GM12891 (cell line): ENCODE results near the gene INSRR.

Source experiments
- DNase-seq: peaks from one replicate; pipeline ENCODE4 v3.0.0; 2011; ENCODE audit warnings: low spot score; ENCODE audit not compliant: insufficient read length
- FAIRE-seq: peaks from 2 replicates; lab custom pipeline; 2011; peaks lifted over from hg19 to GRCh38; lab: Jason Lieb, UNC
- PAX5 ChIP-seq: IDR thresholded peaks from 2 replicates; pipeline ENCODE4 v1.6.1; 2011; ENCODE audit warnings: low read length, moderate library complexity, mild to moderate bottlenecking; ENCODE audit not compliant: insufficient read depth, severe bottlenecking
- POLR2A ChIP-seq: IDR thresholded peaks from 2 replicates; pipeline ENCODE4 v1.6.1; 2011; ENCODE audit warnings: low read depth, low read length, control low read depth
- POLR2AphosphoS5 ChIP-seq: IDR thresholded peaks from 2 replicates; pipeline ENCODE4 v1.6.1; 2011; ENCODE audit warnings: low read depth, low read length, control low read depth
- POU2F2 ChIP-seq: IDR thresholded peaks from 2 replicates; pipeline ENCODE4 v1.6.1; 2011; ENCODE audit warnings: low read depth, mild to moderate bottlenecking, control low read depth, low read length, moderate library complexity
- SPI1 ChIP-seq: IDR thresholded peaks from 2 replicates; pipeline ENCODE4 v1.6.1; 2011; ENCODE audit warnings: low read depth, low read length, control low read depth
- TAF1 ChIP-seq: IDR thresholded peaks from 2 replicates; pipeline ENCODE4 v1.6.1; 2011; ENCODE audit warnings: low read depth, low read length, control low read depth

INSRR gene

DNA sequence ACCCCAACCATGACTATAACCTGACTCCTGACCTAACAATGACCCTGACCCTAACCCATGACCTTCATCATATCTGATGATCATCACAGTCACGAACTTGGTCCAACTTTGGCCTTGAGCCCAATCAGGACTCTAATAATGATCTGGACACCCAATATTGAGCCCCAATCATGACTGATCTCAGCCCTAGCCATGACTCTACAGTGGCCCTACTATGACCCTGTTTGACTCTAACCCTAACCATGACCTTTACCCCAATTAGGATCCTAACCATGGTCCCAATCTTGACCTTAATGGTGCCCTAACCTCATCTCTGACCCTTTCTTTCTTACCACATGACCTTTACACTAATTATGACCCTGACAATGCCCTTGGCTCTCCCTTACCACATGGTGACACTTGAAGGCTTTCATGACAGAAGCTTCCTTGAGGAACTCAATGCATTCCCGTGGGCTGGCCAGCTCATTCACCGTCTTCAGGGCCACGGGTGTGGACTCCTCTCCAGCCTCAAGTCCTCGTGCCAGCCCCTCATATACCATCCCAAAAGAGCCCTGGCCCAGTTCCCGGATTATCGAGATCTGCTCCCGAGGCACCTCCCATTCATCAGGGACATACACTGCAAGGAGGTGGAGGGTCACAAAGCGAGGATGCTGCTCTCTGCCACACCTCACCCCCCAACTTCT, 16.2 kb downstream of the INSRR start:
- FAIRE-seq (no peak), DNase-seq (no peak)
- TF ChIP-seq POLR2A = no peak
- no peak for TF ChIP-seq POU2F2
- no peak for TF ChIP-seq TAF1
- TF ChIP-seq POLR2AphosphoS5 = no peak
- no peak for TF ChIP-seq PAX5
- no peak for TF ChIP-seq SPI1

GRCh38 chr1:156841295-156841855, 17.5 kb downstream of the INSRR start:
- DNase-seq = no peak
- FAIRE-seq = no peak
- TF ChIP-seq PAX5 (no peak), POU2F2 (no peak), POLR2AphosphoS5 (no peak), TAF1 (no peak), POLR2A (no peak), SPI1 (no peak)

GRCh38 chr1:156840898-156841279, 18.0 kb downstream of the INSRR start:
- TF ChIP-seq PAX5 (no peak), POLR2AphosphoS5 (no peak), TAF1 (no peak), SPI1 (no peak), POU2F2 (no peak)
- no peak for FAIRE-seq
- no peak for DNase-seq

DNA sequence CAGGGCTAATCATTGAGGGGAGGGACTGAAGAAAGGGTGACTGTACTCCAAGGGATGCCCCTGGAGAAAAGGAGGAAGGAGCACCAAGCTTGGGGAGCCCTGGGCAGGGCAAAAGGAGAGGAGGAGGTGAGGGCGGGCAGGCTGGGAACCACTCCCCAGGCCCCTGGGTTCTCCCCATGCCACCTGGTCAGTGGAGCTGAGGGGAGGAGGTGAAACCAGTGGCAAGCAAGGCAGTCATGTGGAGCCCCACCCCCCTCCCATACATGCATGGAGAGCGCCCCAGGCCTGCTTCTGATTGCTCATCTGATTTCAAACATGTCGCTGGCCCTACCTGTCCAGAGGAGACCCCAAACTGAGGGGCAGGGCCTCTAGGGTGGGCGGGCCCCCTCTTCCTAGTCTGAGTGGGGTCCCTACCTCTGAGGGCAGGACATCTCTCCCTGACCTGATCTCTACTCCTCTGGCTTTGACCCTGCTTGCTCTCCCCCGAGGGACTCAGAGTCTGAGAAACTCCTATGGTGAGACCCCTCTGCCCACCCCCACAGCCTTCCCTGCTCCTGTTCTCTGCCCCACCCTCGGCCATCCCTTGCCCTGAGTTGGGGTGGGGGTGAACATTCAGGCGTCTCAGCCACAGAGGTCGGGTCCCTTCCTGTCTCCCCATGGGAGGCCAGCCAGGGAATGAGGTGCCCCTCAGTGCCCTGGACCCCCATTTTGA, 18.6 kb downstream of the INSRR start:
- FAIRE-seq = no peak
- no peak for TF ChIP-seq POU2F2
- TF ChIP-seq POLR2AphosphoS5 = no peak
- no peak for DNase-seq

GRCh38 chr1:156839426-156840109, 19.3 kb downstream of the INSRR start:
- TF ChIP-seq POU2F2 (no peak), POLR2A (no peak), TAF1 (no peak), SPI1 (no peak), POLR2AphosphoS5 (no peak), PAX5 (no peak)
- FAIRE-seq (no peak), DNase-seq (no peak)

GRCh38 chr1:156838972-156839371, 19.9 kb downstream of the INSRR start:
- no peak for TF ChIP-seq POLR2A
- no peak for TF ChIP-seq TAF1
- TF ChIP-seq POLR2AphosphoS5 = no peak
- TF ChIP-seq PAX5 = no peak
- DNase-seq = peak; percentile 60
- peak; percentile 54 for FAIRE-seq

GRCh38 chr1:156836892-156837291, 22.0 kb downstream of the INSRR start:
- no peak for DNase-seq
- no peak for TF ChIP-seq PAX5
- TF ChIP-seq TAF1 = no peak
- no peak for TF ChIP-seq POU2F2
- TF ChIP-seq SPI1 = no peak
- TF ChIP-seq POLR2A = no peak
- no peak for TF ChIP-seq POLR2AphosphoS5
- no peak for FAIRE-seq

DNA sequence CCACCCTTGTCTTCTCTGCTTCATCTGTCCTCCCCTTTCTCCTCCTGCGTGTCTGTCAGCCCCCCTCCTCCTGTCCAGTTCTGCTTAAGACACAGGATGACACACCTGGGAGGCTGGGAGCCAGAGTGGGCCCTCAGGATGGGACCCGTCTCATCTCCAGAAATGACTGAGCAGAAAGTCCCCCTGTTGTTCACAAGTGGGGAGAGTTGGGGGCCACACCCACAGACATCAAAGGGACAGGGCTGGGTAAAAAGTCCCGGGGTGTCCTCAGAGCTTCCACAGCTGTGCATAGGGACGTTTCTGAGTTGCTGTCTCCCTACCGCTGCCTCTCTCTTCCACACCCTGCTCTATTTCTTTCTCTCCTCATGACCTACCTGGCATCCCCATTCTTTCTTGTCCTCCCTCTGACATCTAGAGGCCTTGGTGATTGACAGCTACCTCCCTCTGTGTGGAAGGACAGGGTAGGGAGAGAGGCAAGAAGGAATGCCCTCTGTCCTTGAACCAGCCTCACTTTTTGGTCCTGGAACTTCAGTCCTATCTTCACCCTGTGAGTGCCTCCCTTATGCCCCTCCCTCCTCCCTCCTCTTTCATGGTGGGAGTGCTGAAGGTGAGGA, 22.8 kb downstream of the INSRR start:
- FAIRE-seq = peak; percentile 52
- TF ChIP-seq PAX5 = no peak
- no peak for TF ChIP-seq POLR2AphosphoS5
- TF ChIP-seq SPI1 = no peak
- peak; percentile 59; the same call in 1 of the 2 replicates for TF ChIP-seq POU2F2
- DNase-seq = no peak

DNA sequence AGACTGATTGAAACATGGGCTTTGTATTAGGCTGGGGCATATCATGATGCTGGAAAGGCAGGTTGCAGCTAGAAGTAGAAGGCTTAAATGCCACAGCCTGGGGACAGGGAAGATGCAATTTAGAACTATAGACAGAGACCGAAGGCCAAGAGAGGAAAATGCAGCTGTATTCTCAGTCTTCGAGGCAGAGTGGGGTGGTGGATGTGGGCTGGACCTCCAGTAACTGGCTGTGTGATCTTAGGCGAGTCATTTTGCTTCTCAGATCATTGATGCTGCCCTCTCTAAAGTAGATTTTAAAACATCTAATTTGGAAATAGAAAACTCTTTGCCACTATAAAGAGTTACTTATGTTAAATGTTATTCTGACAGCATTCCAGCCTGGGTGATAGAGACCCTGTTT, 24.6 kb downstream of the INSRR start:
- no peak for FAIRE-seq
- DNase-seq = no peak
- TF ChIP-seq POLR2AphosphoS5 (no peak), TAF1 (no peak), POLR2A (no peak), POU2F2 (no peak), SPI1 (no peak), PAX5 (no peak)

DNA sequence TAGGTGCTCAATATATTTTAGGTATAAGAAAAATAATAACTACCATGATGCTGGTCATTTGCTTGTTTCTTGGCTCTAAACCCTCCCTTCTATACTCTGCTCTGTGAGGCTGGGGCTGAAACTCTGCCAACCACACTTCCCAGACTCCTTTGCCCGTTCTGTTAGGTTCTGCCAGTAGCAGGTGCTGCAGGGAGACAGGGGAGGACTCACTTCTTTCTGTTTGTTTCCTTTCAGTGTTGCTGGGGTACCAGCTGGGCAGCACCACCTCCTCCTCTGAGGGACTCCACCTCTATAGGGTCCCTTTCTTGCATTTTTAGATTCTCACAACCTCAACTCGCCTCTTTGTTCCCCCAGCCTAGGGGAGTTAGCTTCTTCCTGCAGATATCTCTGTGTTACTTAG, 25.3 kb downstream of the INSRR start:
- FAIRE-seq = no peak
- no peak for DNase-seq
- no peak for TF ChIP-seq PAX5
- no peak for TF ChIP-seq TAF1
- TF ChIP-seq POLR2AphosphoS5 = no peak
- TF ChIP-seq SPI1 = no peak
- no peak for TF ChIP-seq POLR2A
- no peak for TF ChIP-seq POU2F2
